ENCODE measurements around the gene OPRM1.

- TF ChIP-seq ZNF274 (IDR thresholded peaks at IDR 0.05; ENCODE audit: low read depth, low read length) (no peak), SIN3A (IDR thresholded peaks at IDR 0.05; ENCODE audit: low read depth) (no peak), POLR2AphosphoS5 (IDR thresholded peaks at IDR 0.05; ENCODE audit: low read depth, low read length) (no peak), JUND (IDR thresholded peaks at IDR 0.05) (no peak), CTCF (IDR thresholded peaks at IDR 0.05 in 2 of 3, conservative IDR thresholded peaks at IDR 0.05 in 1 of 3; ENCODE audit: borderline replicate concordance in 1 of 3, insufficient read depth in 1 of 3, low read depth in 2 of 3, low read length in 2 of 3) (no peak), POLR2A (IDR thresholded peaks at IDR 0.05; ENCODE audit: borderline replicate concordance, extremely low read depth, insufficient read depth, insufficient read length) (no peak)
Observed at GRCh38 chr6:154125421-154125820, 86.4 kb downstream of the OPRM1 start.
